Measurements from ENCODE around the gene MAN1A2.

DNA sequence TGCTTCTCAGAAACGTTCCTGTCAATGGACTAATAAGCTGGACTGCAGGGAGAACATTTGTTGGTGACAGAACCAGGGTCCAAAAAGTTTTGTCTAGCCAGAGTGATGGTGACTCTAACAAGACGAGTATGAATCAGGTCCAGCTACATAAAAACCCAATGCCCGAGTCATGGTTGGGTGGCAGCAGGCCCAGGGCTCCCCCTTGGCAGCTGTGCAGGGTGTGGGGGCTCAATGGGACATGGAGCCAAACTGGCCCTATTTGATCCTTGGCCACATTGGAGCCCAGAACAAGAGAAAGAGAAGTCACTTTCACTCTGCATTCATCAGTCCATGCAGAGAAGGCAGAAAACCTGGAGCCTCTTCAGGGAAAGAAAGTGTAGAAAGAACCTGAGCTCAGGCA is 200.7 kb downstream of the MAN1A2 start:
- TF ChIP-seq, protein P1, sequence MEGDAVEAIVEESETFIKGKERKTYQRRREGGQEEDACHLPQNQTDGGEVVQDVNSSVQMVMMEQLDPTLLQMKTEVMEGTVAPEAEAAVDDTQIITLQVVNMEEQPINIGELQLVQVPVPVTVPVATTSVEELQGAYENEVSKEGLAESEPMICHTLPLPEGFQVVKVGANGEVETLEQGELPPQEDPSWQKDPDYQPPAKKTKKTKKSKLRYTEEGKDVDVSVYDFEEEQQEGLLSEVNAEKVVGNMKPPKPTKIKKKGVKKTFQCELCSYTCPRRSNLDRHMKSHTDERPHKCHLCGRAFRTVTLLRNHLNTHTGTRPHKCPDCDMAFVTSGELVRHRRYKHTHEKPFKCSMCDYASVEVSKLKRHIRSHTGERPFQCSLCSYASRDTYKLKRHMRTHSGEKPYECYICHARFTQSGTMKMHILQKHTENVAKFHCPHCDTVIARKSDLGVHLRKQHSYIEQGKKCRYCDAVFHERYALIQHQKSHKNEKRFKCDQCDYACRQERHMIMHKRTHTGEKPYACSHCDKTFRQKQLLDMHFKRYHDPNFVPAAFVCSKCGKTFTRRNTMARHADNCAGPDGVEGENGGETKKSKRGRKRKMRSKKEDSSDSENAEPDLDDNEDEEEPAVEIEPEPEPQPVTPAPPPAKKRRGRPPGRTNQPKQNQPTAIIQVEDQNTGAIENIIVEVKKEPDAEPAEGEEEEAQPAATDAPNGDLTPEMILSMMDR (IDR thresholded peaks at IDR 0.05; ENCODE audit: poor library complexity, severe bottlenecking) = no peak
- TF ChIP-seq TAF1 (IDR thresholded peaks at IDR 0.05; ENCODE audit: low read depth) (no peak), EZH2 (IDR thresholded peaks at IDR 0.05; ENCODE audit: borderline replicate concordance, insufficient read depth, low read length, poor library complexity, severe bottlenecking) (no peak), POLR2AphosphoS5 (IDR thresholded peaks at IDR 0.05) (no peak)
- TF ChIP-seq, protein P2, sequence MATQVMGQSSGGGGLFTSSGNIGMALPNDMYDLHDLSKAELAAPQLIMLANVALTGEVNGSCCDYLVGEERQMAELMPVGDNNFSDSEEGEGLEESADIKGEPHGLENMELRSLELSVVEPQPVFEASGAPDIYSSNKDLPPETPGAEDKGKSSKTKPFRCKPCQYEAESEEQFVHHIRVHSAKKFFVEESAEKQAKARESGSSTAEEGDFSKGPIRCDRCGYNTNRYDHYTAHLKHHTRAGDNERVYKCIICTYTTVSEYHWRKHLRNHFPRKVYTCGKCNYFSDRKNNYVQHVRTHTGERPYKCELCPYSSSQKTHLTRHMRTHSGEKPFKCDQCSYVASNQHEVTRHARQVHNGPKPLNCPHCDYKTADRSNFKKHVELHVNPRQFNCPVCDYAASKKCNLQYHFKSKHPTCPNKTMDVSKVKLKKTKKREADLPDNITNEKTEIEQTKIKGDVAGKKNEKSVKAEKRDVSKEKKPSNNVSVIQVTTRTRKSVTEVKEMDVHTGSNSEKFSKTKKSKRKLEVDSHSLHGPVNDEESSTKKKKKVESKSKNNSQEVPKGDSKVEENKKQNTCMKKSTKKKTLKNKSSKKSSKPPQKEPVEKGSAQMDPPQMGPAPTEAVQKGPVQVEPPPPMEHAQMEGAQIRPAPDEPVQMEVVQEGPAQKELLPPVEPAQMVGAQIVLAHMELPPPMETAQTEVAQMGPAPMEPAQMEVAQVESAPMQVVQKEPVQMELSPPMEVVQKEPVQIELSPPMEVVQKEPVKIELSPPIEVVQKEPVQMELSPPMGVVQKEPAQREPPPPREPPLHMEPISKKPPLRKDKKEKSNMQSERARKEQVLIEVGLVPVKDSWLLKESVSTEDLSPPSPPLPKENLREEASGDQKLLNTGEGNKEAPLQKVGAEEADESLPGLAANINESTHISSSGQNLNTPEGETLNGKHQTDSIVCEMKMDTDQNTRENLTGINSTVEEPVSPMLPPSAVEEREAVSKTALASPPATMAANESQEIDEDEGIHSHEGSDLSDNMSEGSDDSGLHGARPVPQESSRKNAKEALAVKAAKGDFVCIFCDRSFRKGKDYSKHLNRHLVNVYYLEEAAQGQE (IDR thresholded peaks at IDR 0.05; ENCODE audit: borderline replicate concordance) = no peak
